Bronchial epithelial cell (primary cell): ENCODE measurements around the gene DDX3X. TPM values are rescaled to one million over a fixed set of nuclear protein-coding genes. Genes with fewer than 3 reads are reported as not detected.
"Not testable (repeated sequence)": the region's sequence is repeated elsewhere in the genome, so short reads cannot be mapped to it uniquely, and the experiment has no call there.

Experiments
- DNase-seq: peaks from one replicate; pipeline ENCODE4 v3.0.0-alpha.2; 2010; ENCODE audit warnings: low read depth
- FAIRE-seq: peaks from 2 replicates; lab custom pipeline; 2011; peaks lifted over from hg19 to GRCh38; lab: Jason Lieb, UNC
- H3K27me3 ChIP-seq: 2 replicates; pipeline ENCODE4 v1.5.1; 2011; ENCODE audit warnings: low read length; ENCODE audit not compliant: control insufficient read depth, insufficient read depth
- H3K36me3 ChIP-seq: 2 replicates; pipeline ENCODE4 v1.5.1; 2011; ENCODE audit warnings: low read length; ENCODE audit not compliant: control insufficient read depth, insufficient read depth
- H3K4me3 ChIP-seq: 2 replicates; pipeline ENCODE4 v1.5.1; 2011; ENCODE audit warnings: mild to moderate bottlenecking, low read depth, low read length, control low read depth
- total RNA-seq: library from RNA; depleted of rRNA; stranded (reverse); fragments of >200 nt; gene quantifications from 2 replicates; pipeline ENCODE4 v1.2.1, GENCODE V29; 2014
- TF ChIP-seq, protein P1 (sequence below): IDR thresholded peaks from 2 replicates; pipeline ENCODE4 v1.5.1; 2011; ENCODE audit warnings: mild to moderate bottlenecking, moderate library complexity, low read length, control low read depth, inconsistent platforms; ENCODE audit not compliant: insufficient read depth, severe bottlenecking

Gene DDX3X
- total RNA-seq, 1 donor from 2014 or later, result 239 TPM

DNA sequence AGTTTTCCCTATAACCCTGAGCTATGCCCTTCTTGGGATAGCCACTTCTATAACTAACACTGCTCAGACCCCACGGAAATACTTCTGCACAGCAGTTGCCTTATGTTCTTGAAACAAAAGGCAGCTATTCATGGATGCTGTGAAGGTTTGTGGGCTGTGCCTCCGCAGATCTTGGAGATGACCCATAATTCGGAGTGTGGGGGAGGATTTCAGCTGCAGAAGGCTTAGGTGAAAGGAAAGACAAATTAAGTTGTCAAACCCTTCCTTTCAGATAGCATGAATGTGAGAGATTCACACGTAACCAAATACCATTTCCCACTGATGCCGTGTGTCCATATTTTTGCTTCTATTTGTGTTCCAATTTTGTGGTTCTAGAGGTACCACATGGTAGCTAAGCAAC is 75.0 kb downstream of the DDX3X start:
- H3K4me3 ChIP-seq, result no peak overlapping the region
- FAIRE-seq (no peak), DNase-seq (no peak)
- no peaks in the 10 kb centered on the region for H3K27me3 ChIP-seq
- TF ChIP-seq, protein P1, sequence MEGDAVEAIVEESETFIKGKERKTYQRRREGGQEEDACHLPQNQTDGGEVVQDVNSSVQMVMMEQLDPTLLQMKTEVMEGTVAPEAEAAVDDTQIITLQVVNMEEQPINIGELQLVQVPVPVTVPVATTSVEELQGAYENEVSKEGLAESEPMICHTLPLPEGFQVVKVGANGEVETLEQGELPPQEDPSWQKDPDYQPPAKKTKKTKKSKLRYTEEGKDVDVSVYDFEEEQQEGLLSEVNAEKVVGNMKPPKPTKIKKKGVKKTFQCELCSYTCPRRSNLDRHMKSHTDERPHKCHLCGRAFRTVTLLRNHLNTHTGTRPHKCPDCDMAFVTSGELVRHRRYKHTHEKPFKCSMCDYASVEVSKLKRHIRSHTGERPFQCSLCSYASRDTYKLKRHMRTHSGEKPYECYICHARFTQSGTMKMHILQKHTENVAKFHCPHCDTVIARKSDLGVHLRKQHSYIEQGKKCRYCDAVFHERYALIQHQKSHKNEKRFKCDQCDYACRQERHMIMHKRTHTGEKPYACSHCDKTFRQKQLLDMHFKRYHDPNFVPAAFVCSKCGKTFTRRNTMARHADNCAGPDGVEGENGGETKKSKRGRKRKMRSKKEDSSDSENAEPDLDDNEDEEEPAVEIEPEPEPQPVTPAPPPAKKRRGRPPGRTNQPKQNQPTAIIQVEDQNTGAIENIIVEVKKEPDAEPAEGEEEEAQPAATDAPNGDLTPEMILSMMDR, result no peak
- H3K36me3 ChIP-seq, result no peaks in the 10 kb centered on the region

DNA sequence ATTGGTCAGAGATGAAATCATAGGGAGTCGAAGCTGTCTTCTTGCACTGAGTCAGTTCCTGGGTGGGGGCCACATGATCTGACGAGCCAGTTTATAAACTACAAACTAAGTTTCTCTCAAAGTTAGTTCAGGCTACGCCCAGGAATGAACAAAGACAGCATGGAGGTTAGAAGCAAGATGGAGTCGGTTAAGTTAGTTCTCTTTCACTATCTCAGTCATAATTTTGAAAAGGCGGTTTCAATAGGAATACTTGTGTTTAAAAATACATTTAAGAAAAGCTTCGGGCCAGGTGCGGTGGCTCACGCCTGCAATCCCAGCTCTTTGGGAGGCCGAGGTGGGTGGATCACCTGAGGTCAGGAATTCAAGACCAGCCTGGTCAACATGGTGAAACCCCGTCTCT is 77.3 kb downstream of the DDX3X start:
- FAIRE-seq, H3K4me3 ChIP-seq: not testable (repeated sequence)

DNA sequence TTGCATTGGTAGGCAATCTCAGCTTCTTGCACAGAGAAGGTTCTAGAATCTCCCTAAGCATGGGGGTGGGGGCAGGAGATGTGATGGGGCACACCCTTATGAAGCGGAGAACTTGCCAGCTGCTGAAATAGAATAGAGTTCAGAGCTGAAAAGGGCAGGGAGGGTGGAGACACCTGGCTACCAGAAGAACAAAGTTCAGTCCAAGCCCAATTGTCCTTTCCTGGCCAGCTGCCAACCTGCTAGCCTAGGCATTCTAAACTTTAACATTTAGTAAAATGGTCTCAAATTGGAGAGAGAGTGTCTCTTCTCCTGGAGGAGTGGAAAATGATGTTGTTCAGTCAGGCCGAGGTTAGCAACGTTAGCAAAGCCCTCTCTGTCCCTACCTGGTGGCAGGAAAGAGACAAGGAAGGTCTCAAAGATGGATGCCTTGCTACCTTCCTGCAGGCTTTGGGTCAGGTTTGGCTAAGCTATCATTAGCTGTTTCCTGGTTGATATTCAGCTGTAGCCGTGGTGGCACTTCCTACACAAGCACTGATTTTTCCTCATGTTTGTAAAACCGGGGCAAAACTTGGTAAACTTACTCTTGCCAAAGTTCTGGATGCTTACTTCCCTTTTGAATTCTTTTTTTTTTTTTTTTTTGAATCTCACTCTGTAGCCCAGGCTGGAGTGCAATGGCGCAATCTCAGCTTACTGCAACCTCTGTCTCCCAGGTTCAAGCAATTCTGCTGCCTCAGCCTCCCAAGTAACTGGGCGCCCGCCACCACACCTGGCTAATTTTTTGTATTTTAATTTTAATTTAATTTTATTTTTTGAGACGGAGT is 78.5 kb downstream of the DDX3X start:
- TF ChIP-seq, protein P1, result no peak
- FAIRE-seq (no peak), DNase-seq (no peak)
- no peak overlapping the region for H3K4me3 ChIP-seq
- no peaks in the 10 kb centered on the region for H3K27me3 ChIP-seq
- no peaks in the 10 kb centered on the region for H3K36me3 ChIP-seq

More for the DNA sequence above, 77.3 kb downstream of the DDX3X start:
- H3K36me3 ChIP-seq, H3K27me3 ChIP-seq, DNase-seq: not testable (repeated sequence)

Other genes starting within 250 kb of the DDX3X start
- gene USP9X, start 248.7 kb upstream of the DDX3X start, total RNA-seq, result 53.2 and 118 TPM in 2 replicates
- not detected in 2 replicates for gene NYX, start 113.2 kb downstream of the DDX3X start, total RNA-seq